Endothelial cell (in vitro differentiated cells): ENCODE results near the gene TBC1D1. TPM values are rescaled to one million over a fixed set of nuclear protein-coding genes. Genes with fewer than 3 reads are reported as not detected.

Experiments used
- DNase-seq: peaks from one replicate; pipeline ENCODE4 v3.0.0; 2021; ENCODE audit warnings: low spot score
- H3K27ac Mint-ChIP-seq: one replicate; pipeline ENCODE4 v1.8.0; 2021; ENCODE audit warnings: mixed read lengths, inconsistent platforms; ENCODE audit not compliant: unreplicated experiment
- H3K27me3 Mint-ChIP-seq: one replicate; pipeline ENCODE4 v1.8.0; 2021; ENCODE audit warnings: mild to moderate bottlenecking, moderate library complexity, mixed read lengths, inconsistent platforms; ENCODE audit not compliant: unreplicated experiment
- H3K36me3 Mint-ChIP-seq: one replicate; pipeline ENCODE4 v1.8.0; 2021; ENCODE audit warnings: mild to moderate bottlenecking, low read depth, mixed read lengths, inconsistent platforms; ENCODE audit not compliant: unreplicated experiment
- H3K4me1 Mint-ChIP-seq: one replicate; pipeline ENCODE4 v1.8.0; 2021; ENCODE audit warnings: mild to moderate bottlenecking, mixed read lengths, inconsistent platforms; ENCODE audit not compliant: unreplicated experiment
- H3K4me3 Mint-ChIP-seq: one replicate; pipeline ENCODE4 v1.8.0; 2021; ENCODE audit warnings: mild to moderate bottlenecking, mixed read lengths, inconsistent platforms; ENCODE audit not compliant: unreplicated experiment
- H3K9me3 Mint-ChIP-seq: one replicate; pipeline ENCODE4 v1.8.0; 2021; ENCODE audit warnings: mixed read lengths, inconsistent platforms; ENCODE audit not compliant: unreplicated experiment
- total RNA-seq: library from RNA; stranded (reverse); fragmentation: NEBNext Ultra II Directional; extraction: Animal tissue kit (Norgen Biotek cat#: 25700); gene quantifications from one replicate; pipeline ENCODE4 v1.2.1, GENCODE V29; 2021; ENCODE audit not compliant: unreplicated experiment
- TF ChIP-seq, protein P1 (sequence below): fragments of 200-600 bp; sonication (generic); IDR thresholded peaks from one replicate; pipeline ENCODE4 v1.5.0; 2021; ENCODE audit warnings: antibody characterized with exemption; ENCODE audit not compliant: unreplicated experiment

TBC1D1 gene
- total RNA-seq, 1 donor from 2014 or later = 139 TPM

DNA sequence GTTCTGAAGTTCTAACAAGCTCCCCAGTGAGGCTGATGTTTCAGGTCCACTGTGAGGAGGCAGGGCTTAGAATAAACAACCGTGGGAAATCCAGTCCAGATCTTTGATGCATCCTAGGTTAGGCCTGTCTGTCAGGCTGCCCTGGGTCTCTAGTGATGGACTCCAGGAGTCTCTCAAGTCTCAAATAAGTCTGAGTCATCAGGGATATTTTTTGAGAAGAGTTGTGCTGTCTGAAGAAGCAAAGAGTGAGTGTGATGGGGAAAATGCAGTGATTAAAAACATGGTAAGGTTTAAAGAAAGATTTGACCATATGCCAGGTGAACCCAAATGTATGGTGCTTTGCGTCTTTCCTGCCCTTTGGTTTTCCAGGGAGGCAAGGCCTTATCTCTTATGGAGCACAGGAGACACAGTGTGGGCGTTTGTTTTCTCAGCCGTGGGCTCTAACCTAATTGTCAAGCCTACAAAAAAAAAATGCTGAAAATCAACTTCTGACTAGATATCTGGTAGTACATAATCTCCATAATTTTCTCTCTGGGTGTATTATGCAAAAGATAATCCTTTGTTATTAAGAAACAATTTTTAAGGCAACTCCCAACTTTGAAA is 170.0 kb downstream of the TBC1D1 start:
- TF ChIP-seq, protein P1, sequence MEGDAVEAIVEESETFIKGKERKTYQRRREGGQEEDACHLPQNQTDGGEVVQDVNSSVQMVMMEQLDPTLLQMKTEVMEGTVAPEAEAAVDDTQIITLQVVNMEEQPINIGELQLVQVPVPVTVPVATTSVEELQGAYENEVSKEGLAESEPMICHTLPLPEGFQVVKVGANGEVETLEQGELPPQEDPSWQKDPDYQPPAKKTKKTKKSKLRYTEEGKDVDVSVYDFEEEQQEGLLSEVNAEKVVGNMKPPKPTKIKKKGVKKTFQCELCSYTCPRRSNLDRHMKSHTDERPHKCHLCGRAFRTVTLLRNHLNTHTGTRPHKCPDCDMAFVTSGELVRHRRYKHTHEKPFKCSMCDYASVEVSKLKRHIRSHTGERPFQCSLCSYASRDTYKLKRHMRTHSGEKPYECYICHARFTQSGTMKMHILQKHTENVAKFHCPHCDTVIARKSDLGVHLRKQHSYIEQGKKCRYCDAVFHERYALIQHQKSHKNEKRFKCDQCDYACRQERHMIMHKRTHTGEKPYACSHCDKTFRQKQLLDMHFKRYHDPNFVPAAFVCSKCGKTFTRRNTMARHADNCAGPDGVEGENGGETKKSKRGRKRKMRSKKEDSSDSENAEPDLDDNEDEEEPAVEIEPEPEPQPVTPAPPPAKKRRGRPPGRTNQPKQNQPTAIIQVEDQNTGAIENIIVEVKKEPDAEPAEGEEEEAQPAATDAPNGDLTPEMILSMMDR = no peak
- Mint-ChIP-seq H3K9me3 (no peaks in the 10 kb centered on the region), H3K36me3 (peaks cover 14% of the 10 kb centered on the region), H3K27ac (peak overlapping the region; percentile 7), H3K4me3 (no peak overlapping the region), H3K4me1 (peaks cover 24% of the 10 kb centered on the region), H3K27me3 (no peaks in the 10 kb centered on the region)
- DNase-seq = no peak

DNA sequence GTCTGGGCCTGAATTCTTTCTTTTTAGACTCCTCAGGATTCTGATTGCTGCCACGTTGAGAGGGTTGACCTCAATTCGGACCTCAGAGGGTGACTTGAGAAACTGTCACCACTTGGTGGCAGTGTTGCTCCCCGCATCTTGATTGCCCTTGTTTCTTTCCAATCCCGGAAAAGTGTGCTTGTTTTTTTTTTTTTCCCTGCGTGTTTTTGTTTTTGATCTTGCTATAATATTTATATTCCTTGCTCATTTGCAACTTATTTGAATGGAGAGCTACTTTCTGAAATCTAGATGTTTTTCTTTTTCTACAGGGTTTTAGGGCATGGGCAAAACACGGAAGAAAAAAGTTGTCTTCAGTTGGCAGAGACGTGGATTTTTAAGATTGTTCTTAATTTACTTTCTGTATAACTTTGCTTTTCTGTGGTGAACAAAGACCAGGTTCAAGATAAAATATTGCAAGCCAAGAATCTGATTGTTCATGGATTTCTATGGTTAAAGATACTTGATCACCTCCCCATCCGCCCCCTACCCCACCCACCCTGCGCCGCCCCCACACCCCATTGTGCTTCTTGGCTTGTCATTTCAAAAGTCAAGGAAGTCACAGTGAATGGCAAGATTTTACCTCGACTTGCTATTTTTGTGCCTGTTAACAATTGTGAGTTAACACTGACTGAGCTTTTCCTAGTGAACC is 171.3 kb downstream of the TBC1D1 start:
- no peak overlapping the region for H3K4me3 Mint-ChIP-seq
- H3K4me1 Mint-ChIP-seq = peaks cover 13% of the 10 kb centered on the region
- peaks cover 10% of the 10 kb centered on the region for H3K36me3 Mint-ChIP-seq
- H3K27me3 Mint-ChIP-seq = peaks cover 3% of the 10 kb centered on the region
- DNase-seq = peak; percentile 79
- TF ChIP-seq, protein P1 = peak; percentile 88
- H3K27ac Mint-ChIP-seq = no peak overlapping the region
- H3K9me3 Mint-ChIP-seq = no peaks in the 10 kb centered on the region

DNA sequence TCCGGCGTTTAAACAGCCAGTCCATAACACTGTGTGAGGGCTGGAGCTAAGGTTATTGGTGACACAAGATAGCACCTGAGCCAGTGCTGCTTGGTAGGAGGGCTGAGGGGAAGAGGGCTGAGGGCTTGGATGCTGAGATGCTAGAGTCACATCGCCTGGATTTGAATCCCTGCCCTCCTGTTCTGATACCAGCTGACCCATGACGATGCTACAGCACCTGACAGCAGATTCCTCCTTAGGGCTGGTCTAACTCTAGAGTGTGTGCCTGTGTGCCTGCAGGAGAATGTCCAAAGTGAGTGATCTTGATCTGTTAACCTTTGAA is 171.9 kb downstream of the TBC1D1 start:
- H3K36me3 Mint-ChIP-seq = peaks cover 6% of the 10 kb centered on the region
- H3K4me1 Mint-ChIP-seq = peaks cover 11% of the 10 kb centered on the region
- DNase-seq = no peak
- TF ChIP-seq, protein P1 = no peak
- H3K4me3 Mint-ChIP-seq = no peak overlapping the region
- H3K27me3 Mint-ChIP-seq = peaks cover 3% of the 10 kb centered on the region
- H3K27ac Mint-ChIP-seq = no peak overlapping the region
- no peaks in the 10 kb centered on the region for H3K9me3 Mint-ChIP-seq

DNA sequence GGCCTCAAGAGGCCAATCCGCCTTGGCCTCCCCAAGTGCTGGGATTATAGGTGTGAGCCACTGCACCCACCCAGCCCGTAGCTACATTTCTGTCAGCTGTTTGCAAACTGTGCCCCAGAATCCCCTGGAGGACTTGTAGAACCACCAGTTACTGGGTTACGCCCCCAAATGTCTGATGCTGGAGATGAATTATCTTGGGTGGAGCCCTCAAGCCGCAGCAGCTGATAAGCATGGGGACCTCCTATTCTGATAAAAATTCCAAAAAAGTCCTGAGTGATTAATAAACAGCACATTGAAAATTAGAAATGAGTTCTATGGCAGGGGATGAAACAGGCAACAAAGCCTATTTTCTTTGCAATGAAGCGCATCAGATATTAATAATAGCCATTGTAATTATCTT is 174.3 kb downstream of the TBC1D1 start:
- Mint-ChIP-seq H3K9me3 (no peaks in the 10 kb centered on the region), H3K27me3 (peaks cover 5% of the 10 kb centered on the region), H3K4me3 (no peak overlapping the region), H3K27ac (no peak overlapping the region), H3K36me3 (no peaks in the 10 kb centered on the region), H3K4me1 (peaks cover 27% of the 10 kb centered on the region)
- TF ChIP-seq, protein P1 = no peak
- DNase-seq = no peak

DNA sequence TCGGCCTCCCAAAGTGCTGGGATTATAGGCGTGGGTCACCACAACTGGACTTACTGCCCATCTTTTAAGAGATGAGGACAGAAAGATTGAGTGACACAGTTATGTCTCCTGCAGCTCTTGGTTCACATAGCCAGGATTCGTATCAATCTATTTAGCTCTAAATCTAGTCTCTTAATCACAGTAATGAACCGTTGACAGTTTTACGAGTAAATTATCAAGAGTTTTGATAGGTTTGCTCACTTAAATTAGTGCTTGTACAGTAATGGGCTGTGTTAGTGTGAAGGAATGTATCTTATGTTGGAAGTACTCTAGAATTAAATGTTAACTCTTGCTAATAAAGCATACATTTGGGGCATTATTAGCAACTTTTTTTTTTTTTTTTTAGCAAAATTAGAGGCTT is 175.0 kb downstream of the TBC1D1 start:
- no peaks in the 10 kb centered on the region for H3K9me3 Mint-ChIP-seq
- no peaks in the 10 kb centered on the region for H3K36me3 Mint-ChIP-seq
- peaks cover 5% of the 10 kb centered on the region for H3K27me3 Mint-ChIP-seq
- no peak for DNase-seq
- H3K4me1 Mint-ChIP-seq = peaks cover 24% of the 10 kb centered on the region
- no peak overlapping the region for H3K4me3 Mint-ChIP-seq
- no peak overlapping the region for H3K27ac Mint-ChIP-seq
- TF ChIP-seq, protein P1 = no peak
